H9 (cell line): Measurements from ENCODE around the gene FH. TPM values are rescaled to one million over a fixed set of nuclear protein-coding genes. Genes with fewer than 3 reads are reported as not detected.

ENCODE experiments used
- DNase-seq: peaks from one replicate; pipeline ENCODE4 v3.0.0-alpha.2; 2017
- H2AFZ ChIP-seq: one replicate; pipeline ENCODE4 v1.6.1; 2013; ENCODE audit warnings: mild to moderate bottlenecking, low read length, control low read depth, moderate library complexity
- H2AK5ac ChIP-seq: 2 replicates; pipeline ENCODE4 v1.6.1; 2013; ENCODE audit warnings: low read length, control low read depth, mixed read lengths; ENCODE audit not compliant: insufficient read length
- H2BK120ac ChIP-seq: one replicate; pipeline ENCODE4 v1.6.1; 2013; ENCODE audit warnings: low read depth, mild to moderate bottlenecking, low read length, control low read depth, inconsistent platforms; ENCODE audit not compliant: poor library complexity, severe bottlenecking
- H2BK12ac ChIP-seq: 2 replicates; pipeline ENCODE4 v1.6.1; 2013; ENCODE audit warnings: low read length, control low read depth, mixed read lengths, low read depth; ENCODE audit not compliant: insufficient read length
- H2BK15ac ChIP-seq: 2 replicates; pipeline ENCODE4 v1.6.1; 2013; ENCODE audit warnings: low read depth, low read length, control low read depth
- H2BK20ac ChIP-seq: one replicate; pipeline ENCODE4 v1.6.1; 2013; ENCODE audit warnings: low read depth, mild to moderate bottlenecking, low read length, control low read depth, inconsistent platforms; ENCODE audit not compliant: poor library complexity, severe bottlenecking
- H2BK5ac ChIP-seq: 2 replicates; pipeline ENCODE4 v1.6.1; 2013; ENCODE audit warnings: low read length, control low read depth, mixed read lengths; ENCODE audit not compliant: insufficient read length
- H3K14ac ChIP-seq: 2 replicates; pipeline ENCODE4 v1.6.1; 2013; ENCODE audit warnings: low read length, control low read depth; ENCODE audit not compliant: insufficient read depth
- H3K18ac ChIP-seq: 2 replicates; pipeline ENCODE4 v1.6.1; 2013; ENCODE audit warnings: low read depth, mild to moderate bottlenecking, mixed read lengths, low read length, control low read depth; ENCODE audit not compliant: insufficient read length
- H3K23ac ChIP-seq: 2 replicates; pipeline ENCODE4 v1.6.1; 2013; ENCODE audit warnings: low read length, control low read depth, mixed read lengths, low read depth; ENCODE audit not compliant: insufficient read length
- H3K23me2 ChIP-seq: 2 replicates; pipeline ENCODE4 v1.6.1; 2013; ENCODE audit warnings: low read depth, mild to moderate bottlenecking, mixed read lengths, low read length, control low read depth; ENCODE audit not compliant: insufficient read length, poor library complexity, severe bottlenecking
- H3K27ac ChIP-seq: 2 replicates; pipeline ENCODE4 v1.5.1; 2013; ENCODE audit warnings: low read length, control low read depth, mixed read lengths, low read depth; ENCODE audit not compliant: insufficient read length
- H3K27me3 ChIP-seq: 2 replicates; pipeline ENCODE4 v1.6.1; 2013; ENCODE audit warnings: low read length, control low read depth, inconsistent platforms; ENCODE audit not compliant: insufficient read depth
- H3K4ac ChIP-seq: 2 replicates; pipeline ENCODE4 v1.6.1; 2013; ENCODE audit warnings: low read depth, mild to moderate bottlenecking, control low read depth, inconsistent platforms, low read length, moderate library complexity
- H3K4me1 ChIP-seq: 2 replicates; pipeline ENCODE4 v1.6.1; 2013; ENCODE audit warnings: low read length, control low read depth, inconsistent platforms; ENCODE audit not compliant: insufficient read depth
- H3K4me2 ChIP-seq: 2 replicates; pipeline ENCODE4 v1.6.1; 2013; ENCODE audit warnings: low read length, control low read depth, mixed read lengths; ENCODE audit not compliant: insufficient read length, insufficient read depth
- H3K56ac ChIP-seq: 2 replicates; pipeline ENCODE4 v1.6.1; 2013; ENCODE audit warnings: low read depth, mild to moderate bottlenecking, mixed read lengths, low read length, control low read depth; ENCODE audit not compliant: insufficient read length
- H3K79me1 ChIP-seq: 2 replicates; pipeline ENCODE4 v1.6.1; 2013; ENCODE audit warnings: low read depth, mild to moderate bottlenecking, moderate library complexity, low read length, control low read depth, inconsistent platforms; ENCODE audit not compliant: insufficient read depth, poor library complexity, severe bottlenecking
- H3K79me2 ChIP-seq: 2 replicates; pipeline ENCODE4 v1.6.1; 2013; ENCODE audit warnings: low read length, control low read depth, inconsistent platforms; ENCODE audit not compliant: insufficient read depth
- H3K9ac ChIP-seq: 2 replicates; pipeline ENCODE4 v1.6.1; 2013; ENCODE audit warnings: low read length, control low read depth, mixed read lengths; ENCODE audit not compliant: insufficient read length; ENCODE audit errors: extremely low read depth
- H3K9me3 ChIP-seq: one replicate; pipeline ENCODE4 v1.6.1; 2013; ENCODE audit warnings: low read depth, low read length, inconsistent platforms; ENCODE audit not compliant: control insufficient read depth
- H3T11ph ChIP-seq: one replicate; pipeline ENCODE4 v1.6.1; 2013; ENCODE audit warnings: mild to moderate bottlenecking, low read length, control low read depth, inconsistent platforms
- H4K20me1 ChIP-seq: one replicate; pipeline ENCODE4 v1.6.1; 2013; ENCODE audit not compliant: control insufficient read depth, insufficient read length, insufficient read depth
- H4K5ac ChIP-seq: 2 replicates; pipeline ENCODE4 v1.6.1; 2013; ENCODE audit warnings: low read depth, mild to moderate bottlenecking, mixed read lengths, low read length, control low read depth; ENCODE audit not compliant: insufficient read length
- H4K8ac ChIP-seq: replicated peaks from 2 replicates; pipeline ENCODE4 v1.6.1; 2013; ENCODE audit warnings: low read length, control low read depth, mixed read lengths, low read depth; ENCODE audit not compliant: insufficient read length
- H4K91ac ChIP-seq: 2 replicates; pipeline ENCODE4 v1.6.1; 2013; ENCODE audit warnings: low read depth, mild to moderate bottlenecking, moderate library complexity, mixed read lengths, low read length, control low read depth; ENCODE audit not compliant: insufficient read length
- H3K27ac Mint-ChIP-seq, 3 experiments: 2 replicates in 2 of 3; 3 replicates in 1 of 3; pipeline ENCODE4 v1.8.0; 2020 to 2021; ENCODE audit warnings: mixed read lengths in 3 of 3, mild to moderate bottlenecking in 1 of 3, moderate library complexity in 1 of 3
- H3K27me3 Mint-ChIP-seq: 2 replicates; pipeline ENCODE4 v1.8.0; 2021; ENCODE audit warnings: low read depth, mild to moderate bottlenecking, moderate library complexity, mixed read lengths
- H3K36me3 Mint-ChIP-seq, 3 experiments: 2 replicates in 2 of 3; 3 replicates in 1 of 3; pipeline ENCODE4 v1.8.0; 2020 to 2021; ENCODE audit warnings: low read depth in 3 of 3, mixed read lengths in 3 of 3; ENCODE audit not compliant: insufficient read depth in 1 of 3
- H3K4me1 Mint-ChIP-seq, 2 experiments: 2 replicates each; pipeline ENCODE4 v1.8.0; 2020; ENCODE audit warnings: mixed read lengths in 2 of 2
- H3K4me3 Mint-ChIP-seq, 2 experiments: 2 replicates in 1 of 2; 3 replicates in 1 of 2; pipeline ENCODE4 v1.8.0; 2020 to 2021; ENCODE audit warnings: mild to moderate bottlenecking in 2 of 2, mixed read lengths in 2 of 2, moderate library complexity in 1 of 2
- H3K9me3 Mint-ChIP-seq, 2 experiments: 2 replicates in 1 of 2; 3 replicates in 1 of 2; pipeline ENCODE4 v1.8.0; 2020; ENCODE audit warnings: mild to moderate bottlenecking in 2 of 2, mixed read lengths in 2 of 2, moderate library complexity in 1 of 2
- WGBS: extraction: QIAGEN DNeasy Blood & Tissue Kit; methylation state at CpG from one replicate; pipeline ENCODE4 v1.1.7; 2013; ENCODE audit warnings: missing lambda C conversion rate, low lambda C conversion rate, mixed read lengths; ENCODE audit not compliant: insufficient read length; ENCODE audit errors: extremely low coverage; 5-methylcytosine and 5-hydroxymethylcytosine counted together
- total RNA-seq: library from RNA; stranded (reverse); gene quantifications from 2 replicates; pipeline ENCODE4 v1.2.1, GENCODE V29; 2021
- TF ChIP-seq, protein P1 (sequence below): fragments of 200-600 bp; sonication (generic); conservative IDR thresholded peaks from 3 replicates; pipeline ENCODE4 v1.8.0; 2021; ENCODE audit warnings: antibody characterized with exemption, mild to moderate bottlenecking

The FH gene
- total RNA-seq, 1 experiment from 2014 or later = 83.9 TPM

- Histone ChIP-seq H3K56ac (no peak overlapping the region), H2AFZ (no peak overlapping the region), H3K9ac (no peak overlapping the region), H3K79me2 (no peaks in the 10 kb centered on the region), H3K4me2 (no peak overlapping the region), H4K20me1 (no peaks in the 10 kb centered on the region), H3K18ac (no peak overlapping the region), H3K27ac (no peak overlapping the region), H3K23ac (no peak overlapping the region), H3K23me2 (no peaks in the 10 kb centered on the region), H2BK120ac (no peak overlapping the region), H3K27me3 (no peaks in the 10 kb centered on the region), H2BK5ac (no peak overlapping the region), H2BK12ac (no peak overlapping the region), H3K79me1 (no peaks in the 10 kb centered on the region), H3T11ph (no peak overlapping the region), H4K5ac (no peak overlapping the region), H3K14ac (no peak overlapping the region), H2BK20ac (no peak overlapping the region), H4K91ac (no peak overlapping the region), H2AK5ac (no peak overlapping the region), H3K9me3 (no peaks in the 10 kb centered on the region), H2BK15ac (no peak overlapping the region), H4K8ac (no peak overlapping the region), H3K4me1 (no peaks in the 10 kb centered on the region), H3K4ac (no peak overlapping the region)
- H3K4me1 Mint-ChIP-seq = no peaks in the 10 kb centered on the region
- WGBS = no CpG with 5 or more reads among the region's 2 CpGs
- H3K27me3 Mint-ChIP-seq = no peaks in the 10 kb centered on the region
- no peak for DNase-seq
- H3K27ac Mint-ChIP-seq = no peak overlapping the region
- TF ChIP-seq, protein P1, sequence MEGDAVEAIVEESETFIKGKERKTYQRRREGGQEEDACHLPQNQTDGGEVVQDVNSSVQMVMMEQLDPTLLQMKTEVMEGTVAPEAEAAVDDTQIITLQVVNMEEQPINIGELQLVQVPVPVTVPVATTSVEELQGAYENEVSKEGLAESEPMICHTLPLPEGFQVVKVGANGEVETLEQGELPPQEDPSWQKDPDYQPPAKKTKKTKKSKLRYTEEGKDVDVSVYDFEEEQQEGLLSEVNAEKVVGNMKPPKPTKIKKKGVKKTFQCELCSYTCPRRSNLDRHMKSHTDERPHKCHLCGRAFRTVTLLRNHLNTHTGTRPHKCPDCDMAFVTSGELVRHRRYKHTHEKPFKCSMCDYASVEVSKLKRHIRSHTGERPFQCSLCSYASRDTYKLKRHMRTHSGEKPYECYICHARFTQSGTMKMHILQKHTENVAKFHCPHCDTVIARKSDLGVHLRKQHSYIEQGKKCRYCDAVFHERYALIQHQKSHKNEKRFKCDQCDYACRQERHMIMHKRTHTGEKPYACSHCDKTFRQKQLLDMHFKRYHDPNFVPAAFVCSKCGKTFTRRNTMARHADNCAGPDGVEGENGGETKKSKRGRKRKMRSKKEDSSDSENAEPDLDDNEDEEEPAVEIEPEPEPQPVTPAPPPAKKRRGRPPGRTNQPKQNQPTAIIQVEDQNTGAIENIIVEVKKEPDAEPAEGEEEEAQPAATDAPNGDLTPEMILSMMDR = no peak
- no peaks in the 10 kb centered on the region for H3K9me3 Mint-ChIP-seq
- H3K4me3 Mint-ChIP-seq = no peak overlapping the region
- H3K36me3 Mint-ChIP-seq = peaks cover 24 to 75% (median 51%) of the 10 kb centered on the region in 3 experiments; a peak in 6 of 7 replicates
Observed at GRCh38 chr1:241507189-241507863, 12.2 kb downstream of the FH start.
